Nephron progenitor cell (in vitro differentiated cells): ENCODE measurements around the gene CHPF2.

Experiments
- DNase-seq: peaks from one replicate; pipeline ENCODE4 v3.0.0; 2021
- H3K27ac Mint-ChIP-seq: 2 replicates; pipeline ENCODE4 v1.8.0; 2021; ENCODE audit warnings: mild to moderate bottlenecking, moderate library complexity, mixed read lengths
- H3K27me3 Mint-ChIP-seq: 2 replicates; pipeline ENCODE4 v1.8.0; 2021; ENCODE audit warnings: mild to moderate bottlenecking, low read depth, mixed read lengths; ENCODE audit not compliant: poor library complexity
- H3K36me3 Mint-ChIP-seq: 2 replicates; pipeline ENCODE4 v1.8.0; 2021; ENCODE audit warnings: low read depth, mixed read lengths
- H3K4me1 Mint-ChIP-seq: 2 replicates; pipeline ENCODE4 v1.8.0; 2021; ENCODE audit warnings: mixed read lengths
- H3K4me3 Mint-ChIP-seq: 2 replicates; pipeline ENCODE4 v1.8.0; 2021; ENCODE audit warnings: mild to moderate bottlenecking, moderate library complexity, mixed read lengths
- H3K9me3 Mint-ChIP-seq: 2 replicates; pipeline ENCODE4 v1.8.0; 2021; ENCODE audit warnings: mild to moderate bottlenecking, moderate library complexity, mixed read lengths
- CTCF ChIP-seq: fragments of 200-600 bp; sonication (generic); IDR thresholded peaks from 2 replicates; pipeline ENCODE4 v1.5.0; 2021; ENCODE audit warnings: antibody characterized with exemption

CHPF2 gene

DNA sequence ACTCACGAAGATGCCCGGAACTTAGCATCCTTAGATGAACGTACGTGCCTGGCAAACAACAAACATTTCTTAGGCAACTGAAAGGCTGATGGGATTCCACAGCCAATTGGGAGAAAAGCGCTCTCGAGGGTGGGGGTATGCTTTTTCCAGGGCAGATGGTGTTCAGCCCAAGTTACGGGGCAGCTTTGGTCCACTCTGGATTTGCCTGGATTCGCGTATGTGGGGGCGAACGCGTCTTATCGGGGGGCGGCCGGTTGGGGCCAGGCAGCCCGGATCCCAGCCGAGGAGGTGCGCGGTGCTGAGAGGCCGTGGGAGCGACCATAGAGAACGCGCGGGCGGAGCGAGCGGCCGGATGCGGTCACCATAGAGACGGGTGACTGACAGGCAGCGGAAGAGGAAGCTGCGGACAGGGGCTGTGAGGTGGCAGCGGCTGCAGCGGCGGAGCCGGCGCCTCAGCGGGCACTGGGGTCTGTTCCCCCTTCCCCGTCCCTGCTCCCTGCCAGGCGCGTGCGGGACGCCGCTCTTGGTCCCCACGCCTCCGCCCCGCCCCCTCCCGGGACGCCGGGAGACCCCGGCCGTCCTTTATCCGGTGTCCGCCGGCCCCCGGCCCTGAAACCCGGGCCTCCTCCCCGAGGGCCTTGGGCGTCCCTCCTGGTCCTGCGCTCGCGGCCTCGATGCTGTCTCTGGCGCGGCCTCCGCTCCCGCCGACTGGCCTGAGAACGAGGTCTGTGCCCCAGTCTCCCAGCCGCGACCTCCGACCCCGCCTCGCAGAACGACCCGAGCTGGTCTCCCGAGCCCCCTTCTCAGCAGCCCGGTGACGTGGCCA lies at the start of gene CHPF2:
CHPF2 (plus strand) TSS at position 393 of the 826 bp plus-strand sequence. CDS start 1,529 bp downstream, outside the sequence.
- Mint-ChIP-seq H3K27ac (peak within 1 kb of the TSS; percentile 98), H3K9me3 (no peaks in the 10 kb centered on the region), H3K36me3 (no peaks in the 10 kb centered on the region), H3K27me3 (peaks cover 3% of the 10 kb centered on the region), H3K4me1 (peaks cover 45% of the 10 kb centered on the region), H3K4me3 (peak within 1 kb of the TSS; percentile 98)
- DNase-seq: peak; percentile 89
- no peak for TF ChIP-seq CTCF

- Mint-ChIP-seq H3K27me3 (peaks cover 56% of the 10 kb centered on the region), H3K36me3 (no peaks in the 10 kb centered on the region), H3K4me1 (peaks cover 19% of the 10 kb centered on the region), H3K9me3 (no peaks in the 10 kb centered on the region), H3K4me3 (no peak overlapping the region), H3K27ac (no peak overlapping the region)
- TF ChIP-seq CTCF: no peak
- no peak for DNase-seq
These were observed 46.3 kb upstream of the CHPF2 start for GRCh38 chr7:151185762-151186639.

- Mint-ChIP-seq H3K36me3 (no peaks in the 10 kb centered on the region), H3K27ac (peak within 1 kb of the TSS; percentile 22), H3K9me3 (no peaks in the 10 kb centered on the region), H3K27me3 (peaks cover 55% of the 10 kb centered on the region), H3K4me3 (no peak within 1 kb of the TSS), H3K4me1 (peaks cover 19% of the 10 kb centered on the region)
- TF ChIP-seq CTCF: no peak
- no peak for DNase-seq
These were observed 45.5 kb upstream of the CHPF2 start, which contains the start of gene ASB10 for GRCh38 chr7:151186640-151187408. ASB10 (minus strand) TSS chr7:151187250; CDS start chr7:151187130, 120 bp downstream.

- Mint-ChIP-seq H3K36me3 (no peaks in the 10 kb centered on the region), H3K9me3 (no peaks in the 10 kb centered on the region), H3K27ac (no peak overlapping the region), H3K4me3 (no peak overlapping the region), H3K4me1 (peaks cover 19% of the 10 kb centered on the region), H3K27me3 (peaks cover 49% of the 10 kb centered on the region)
- DNase-seq: no peak
- TF ChIP-seq CTCF: no peak
These were observed 44.7 kb upstream of the CHPF2 start for GRCh38 chr7:151187409-151188251.

- Mint-ChIP-seq H3K9me3 (no peaks in the 10 kb centered on the region), H3K4me3 (no peak overlapping the region), H3K27me3 (peaks cover 46% of the 10 kb centered on the region), H3K36me3 (no peaks in the 10 kb centered on the region), H3K4me1 (peaks cover 19% of the 10 kb centered on the region), H3K27ac (no peak overlapping the region)
- no peak for TF ChIP-seq CTCF
- no peak for DNase-seq
These were observed 44.1 kb upstream of the CHPF2 start for GRCh38 chr7:151188252-151188542.
